CD4-positive, alpha-beta T cell treated with Interleukin-6 for 4 hours (primary cell): ENCODE data around the gene PRPH.
"Not testable (repeated sequence)": the region's sequence is repeated elsewhere in the genome, so short reads cannot be mapped to it uniquely, and the experiment has no call there.

Experiments
- DNase-seq: peaks from one replicate; pipeline ENCODE4 v3.0.0-alpha.2; 2020; ENCODE audit warnings: mixed read lengths

PRPH gene

GRCh38 chr12:49295082-49295936, at the start of gene PRPH:
PRPH (plus strand) TSS chr12:49295147; CDS start chr12:49295201, 54 bp downstream.
- DNase-seq = no peak

GRCh38 chr12:49251357-49251756, 43.6 kb upstream of the PRPH start:
- DNase-seq = no peak

GRCh38 chr12:49253033-49253623, 41.8 kb upstream of the PRPH start:
- DNase-seq = no peak

- DNase-seq = not testable (repeated sequence)
Observed at GRCh38 chr12:49255456-49255855, 39.5 kb upstream of the PRPH start.

- no peak for DNase-seq
Observed at GRCh38 chr12:49255857-49256637, 38.9 kb upstream of the PRPH start.

- not testable (repeated sequence) for DNase-seq
Observed at GRCh38 chr12:49257508-49258184, 37.3 kb upstream of the PRPH start.

- DNase-seq = no peak
Observed at GRCh38 chr12:49259452-49259851, 35.5 kb upstream of the PRPH start.

GRCh38 chr12:49260166-49260565, 34.8 kb upstream of the PRPH start:
- no peak for DNase-seq

GRCh38 chr12:49260571-49261363, 34.2 kb upstream of the PRPH start:
- no peak for DNase-seq

GRCh38 chr12:49261721-49262120, 33.2 kb upstream of the PRPH start:
- DNase-seq = no peak

GRCh38 chr12:49263400-49263763, 31.6 kb upstream of the PRPH start:
- DNase-seq = no peak

- DNase-seq = peak; percentile 54
Observed at GRCh38 chr12:49264466-49264872, 30.5 kb upstream of the PRPH start.

- DNase-seq = peak; percentile 91
Observed at GRCh38 chr12:49264873-49265792, 29.8 kb upstream of the PRPH start, which contains the start of gene TUBA1C. TUBA1C (plus strand) TSS chr12:49265082; CDS start chr12:49265182, 100 bp downstream.

GRCh38 chr12:49269191-49269590, 25.8 kb upstream of the PRPH start:
- not testable (repeated sequence) for DNase-seq

GRCh38 chr12:49272790-49273725, 21.9 kb upstream of the PRPH start:
- no peak for DNase-seq

GRCh38 chr12:49273726-49274395, 21.1 kb upstream of the PRPH start:
- no peak for DNase-seq

- no peak for DNase-seq
Observed at GRCh38 chr12:49274396-49275069, 20.4 kb upstream of the PRPH start.
